Mesodermal cell (in vitro differentiated cells): ENCODE results near the gene SMG7.

Source experiments
- H3K27ac ChIP-seq: 2 replicates; pipeline ENCODE4 v1.7.0; 2013; ENCODE audit warnings: mild to moderate bottlenecking, low read depth, low read length, moderate library complexity; ENCODE audit not compliant: severe bottlenecking
- H3K36me3 ChIP-seq: 2 replicates; pipeline ENCODE4 v1.7.1; 2013; ENCODE audit warnings: mild to moderate bottlenecking, low read length, moderate library complexity; ENCODE audit not compliant: control insufficient read depth, insufficient read depth
- H3K4me1 ChIP-seq: one replicate; pipeline ENCODE4 v1.7.1; 2013; ENCODE audit warnings: mild to moderate bottlenecking, low read length; ENCODE audit not compliant: insufficient read depth, control insufficient read depth, poor library complexity, severe bottlenecking
- H3K4me3 ChIP-seq: 2 replicates; pipeline ENCODE4 v1.7.0; 2013; ENCODE audit warnings: low read length, control low read depth, mild to moderate bottlenecking; ENCODE audit not compliant: insufficient read depth, poor library complexity, severe bottlenecking; ENCODE audit errors: extremely low read depth
- H3K9me3 ChIP-seq: 2 replicates; pipeline ENCODE4 v1.7.1; 2013; ENCODE audit warnings: mild to moderate bottlenecking, low read length, moderate library complexity; ENCODE audit not compliant: control insufficient read depth
- WGBS, 2 experiments: methylation state at CpG; one replicate each; pipeline ENCODE4 v1.1.5; 2013; ENCODE audit warnings: missing lambda C conversion rate in 2 of 2; ENCODE audit not compliant: insufficient coverage in 2 of 2; 5-methylcytosine and 5-hydroxymethylcytosine counted together

Gene SMG7

GRCh38 chr1:183600634-183601033 lies 128.3 kb downstream of the SMG7 start:
- Histone ChIP-seq H3K4me1 (no peaks in the 10 kb centered on the region), H3K27ac (no peak overlapping the region), H3K36me3 (no peaks in the 10 kb centered on the region), H3K4me3 (no peak overlapping the region), H3K9me3 (no peaks in the 10 kb centered on the region)
- WGBS, 2 experiments: 80 to 92% methylated on average over 1 to 2 of the region's 3 CpGs

- Histone ChIP-seq H3K27ac (no peak overlapping the region), H3K4me1 (no peaks in the 10 kb centered on the region), H3K9me3 (no peaks in the 10 kb centered on the region), H3K36me3 (no peaks in the 10 kb centered on the region), H3K4me3 (no peak overlapping the region)
- WGBS, 2 experiments: 100% methylated on average over 1 of the region's 1 CpG
These were observed 130.2 kb downstream of the SMG7 start for GRCh38 chr1:183602510-183602909.
